Mesenchymal stem cell (in vitro differentiated cells and primary cell): ENCODE measurements around the gene SLC24A3.

ENCODE experiments used
- DNase-seq: peaks from one replicate; pipeline ENCODE4 v3.0.0-alpha.2; 2013
- H2AFZ ChIP-seq: one replicate; pipeline ENCODE4 v1.6.1; 2013; ENCODE audit warnings: low read depth, mild to moderate bottlenecking, control low read depth, inconsistent platforms, low read length, moderate library complexity
- H2AK5ac ChIP-seq: 2 replicates; pipeline ENCODE4 v1.6.1; 2013; ENCODE audit warnings: low read length, moderate library complexity, mild to moderate bottlenecking, inconsistent platforms; ENCODE audit not compliant: severe bottlenecking
- H2BK120ac ChIP-seq: one replicate; pipeline ENCODE4 v1.6.1; 2013; ENCODE audit warnings: low read depth, mild to moderate bottlenecking, inconsistent platforms, low read length, moderate library complexity
- H2BK12ac ChIP-seq, 2 experiments: one replicate each; pipeline ENCODE4 v1.6.1; 2013; ENCODE audit warnings: inconsistent platforms in 2 of 2, low read length in 2 of 2, mild to moderate bottlenecking in 2 of 2, moderate library complexity in 2 of 2, control low read depth in 1 of 2
- H2BK15ac ChIP-seq: one replicate; pipeline ENCODE4 v1.6.1; 2013; ENCODE audit warnings: mild to moderate bottlenecking, low read depth, inconsistent platforms; ENCODE audit not compliant: poor library complexity, severe bottlenecking
- H2BK5ac ChIP-seq: 2 replicates; pipeline ENCODE4 v1.6.1; 2013; ENCODE audit warnings: low read depth, mild to moderate bottlenecking, low read length, control low read depth, inconsistent platforms; ENCODE audit not compliant: poor library complexity, severe bottlenecking
- H3K14ac ChIP-seq, 2 experiments: one replicate each; pipeline ENCODE4 v1.6.1; 2013; ENCODE audit warnings: inconsistent platforms in 2 of 2, low read length in 2 of 2, control low read depth in 1 of 2, mild to moderate bottlenecking in 1 of 2, moderate library complexity in 1 of 2
- H3K18ac ChIP-seq, 2 experiments: one replicate each; pipeline ENCODE4 v1.6.1; 2013; ENCODE audit warnings: inconsistent platforms in 2 of 2, low read length in 2 of 2, control low read depth in 1 of 2, low read depth in 1 of 2, mild to moderate bottlenecking in 1 of 2
- H3K23ac ChIP-seq, 2 experiments: one replicate each; pipeline ENCODE4 v1.6.1; 2013; ENCODE audit warnings: inconsistent platforms in 2 of 2, low read length in 2 of 2, mild to moderate bottlenecking in 2 of 2, moderate library complexity in 2 of 2, control low read depth in 1 of 2
- H3K27ac ChIP-seq: 2 replicates; pipeline ENCODE4 v1.5.1; 2013; ENCODE audit warnings: mild to moderate bottlenecking, moderate library complexity, low read length, control low read depth, inconsistent platforms; ENCODE audit not compliant: poor library complexity, severe bottlenecking
- H3K27me3 ChIP-seq, 2 experiments: 2 replicates each; pipeline versions ENCODE4 v1.6.1 to v1.7.0; 2013; ENCODE audit warnings: low read length in 2 of 2, mild to moderate bottlenecking in 2 of 2, moderate library complexity in 2 of 2, control low read depth in 1 of 2, inconsistent platforms in 1 of 2; ENCODE audit not compliant: control insufficient read depth in 1 of 2, insufficient read depth in 1 of 2
- H3K36me3 ChIP-seq, 2 experiments: 2 replicates each; pipeline versions ENCODE4 v1.6.1 to v1.7.0; 2013; ENCODE audit warnings: low read length in 2 of 2, control low read depth in 1 of 2, inconsistent platforms in 1 of 2, low read depth in 1 of 2, mild to moderate bottlenecking in 1 of 2; ENCODE audit not compliant: insufficient read depth in 2 of 2, control insufficient read depth in 1 of 2
- H3K4ac ChIP-seq, 2 experiments: one replicate each; pipeline ENCODE4 v1.6.1; 2013; ENCODE audit warnings: inconsistent platforms in 2 of 2, low read length in 2 of 2, mild to moderate bottlenecking in 2 of 2, moderate library complexity in 2 of 2, control low read depth in 1 of 2, low read depth in 1 of 2
- H3K4me1 ChIP-seq: 2 replicates; pipeline ENCODE4 v1.6.1; 2013; ENCODE audit warnings: low read depth, low read length, control low read depth; ENCODE audit not compliant: control insufficient read depth, insufficient read depth
- H3K4me2 ChIP-seq: 2 replicates; pipeline ENCODE4 v1.6.1; 2013; ENCODE audit warnings: low read length, mild to moderate bottlenecking, inconsistent platforms; ENCODE audit not compliant: poor library complexity, severe bottlenecking
- H3K4me3 ChIP-seq, 2 experiments: 2 replicates each; pipeline versions ENCODE4 v1.5.1 to v1.7.0; 2013; ENCODE audit warnings: low read length in 2 of 2, mild to moderate bottlenecking in 2 of 2, control low read depth in 1 of 2, low read depth in 1 of 2; ENCODE audit not compliant: insufficient read depth in 1 of 2
- H3K79me1 ChIP-seq: replicated peaks from 2 replicates; pipeline ENCODE4 v1.6.1; 2013; ENCODE audit warnings: mild to moderate bottlenecking, control low read depth, low read length, inconsistent platforms; ENCODE audit not compliant: poor library complexity, severe bottlenecking
- H3K9ac ChIP-seq: 2 replicates; pipeline ENCODE4 v1.7.0; 2013; ENCODE audit warnings: mild to moderate bottlenecking, low read length, moderate library complexity
- H3K9me3 ChIP-seq: 2 replicates; pipeline ENCODE4 v1.7.0; 2013; ENCODE audit warnings: mild to moderate bottlenecking, low read length; ENCODE audit not compliant: control insufficient read depth
- H4K8ac ChIP-seq: one replicate; pipeline ENCODE4 v1.6.1; 2013; ENCODE audit warnings: inconsistent platforms, mild to moderate bottlenecking, low read length, moderate library complexity
- H4K91ac ChIP-seq: one replicate; pipeline ENCODE4 v1.6.1; 2013; ENCODE audit warnings: mild to moderate bottlenecking, low read length, inconsistent platforms
- WGBS: methylation state at CpG from one replicate; pipeline ENCODE4 v1.1.7; 2013; ENCODE audit warnings: mixed read lengths; 5-methylcytosine and 5-hydroxymethylcytosine counted together

SLC24A3 gene

GRCh38 chr20:19431906-19432305 lies 219.5 kb downstream of the SLC24A3 start:
- H4K8ac ChIP-seq: no peak overlapping the region
- H2BK12ac ChIP-seq: no peak overlapping the region
- H2AFZ ChIP-seq: no peak overlapping the region
- no peaks in the 10 kb centered on the region for H3K4me1 ChIP-seq
- no peak overlapping the region for H3K27ac ChIP-seq
- H4K91ac ChIP-seq: no peak overlapping the region
- H3K18ac ChIP-seq: no peak overlapping the region
- peaks cover 0 to 13% of the 10 kb centered on the region in 2 experiments for H3K27me3 ChIP-seq
- H2BK15ac ChIP-seq: no peak overlapping the region
- H3K9ac ChIP-seq: no peak overlapping the region
- no peak overlapping the region for H3K14ac ChIP-seq
- no peak overlapping the region for H2BK120ac ChIP-seq
- no peak overlapping the region for H2BK5ac ChIP-seq
- no peak overlapping the region for H3K23ac ChIP-seq
- H3K4me2 ChIP-seq: no peak overlapping the region
- H2AK5ac ChIP-seq: no peak overlapping the region
- H3K4me3 ChIP-seq: no peak overlapping the region
- no peak overlapping the region for H3K4ac ChIP-seq
- DNase-seq: no peak
- H3K36me3 ChIP-seq: no peaks in the 10 kb centered on the region
- H3K9me3 ChIP-seq: no peaks in the 10 kb centered on the region
- WGBS: 38% methylated on average over 1 of the region's 2 CpGs
- no peaks in the 10 kb centered on the region for H3K79me1 ChIP-seq

DNA sequence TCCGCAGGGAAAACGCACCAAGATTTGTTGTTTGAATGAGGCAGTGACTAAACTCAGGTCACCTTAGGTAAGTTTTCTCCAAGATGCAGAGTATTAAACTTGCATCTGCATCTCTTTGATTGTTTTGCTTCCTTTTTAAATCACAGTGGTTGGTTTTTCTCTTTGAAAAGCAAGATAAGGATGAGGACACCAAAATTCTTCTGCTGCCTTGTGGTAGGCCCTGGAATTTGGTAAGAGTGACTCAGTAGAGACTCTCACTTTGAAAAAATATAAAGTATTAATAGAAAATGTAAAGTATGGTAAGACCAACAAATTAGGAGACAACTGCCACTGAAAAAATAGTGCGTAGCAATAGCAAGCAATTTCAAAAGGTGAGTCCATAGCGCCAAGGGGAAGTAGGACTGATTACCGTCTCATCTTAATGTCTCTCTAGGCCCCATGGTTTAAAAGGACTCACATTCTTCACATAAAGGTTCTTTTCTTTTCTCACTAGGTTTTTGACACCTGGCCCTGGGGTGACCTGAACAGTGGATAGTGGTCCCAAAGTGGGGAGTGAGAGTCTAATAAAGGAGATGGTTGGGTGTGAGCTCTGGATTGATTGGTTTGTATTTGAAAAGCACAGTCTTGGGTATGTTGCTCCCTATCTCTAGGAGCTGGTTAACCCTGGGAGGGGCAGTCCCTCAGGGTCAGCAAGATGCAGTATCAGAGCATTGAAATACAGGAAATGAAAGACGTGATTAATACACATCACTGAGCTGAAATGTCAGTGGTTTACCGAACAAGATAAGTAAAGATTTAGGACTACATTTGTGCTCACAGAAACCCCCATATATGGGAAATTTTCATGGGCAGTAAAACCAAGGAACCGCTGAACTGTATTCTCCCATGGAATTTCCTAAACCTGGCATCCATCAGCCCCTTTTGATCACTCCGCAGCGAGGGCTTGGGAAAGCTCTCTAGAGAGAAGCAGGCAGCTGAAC lies 221.2 kb downstream of the SLC24A3 start:
- Histone ChIP-seq H2BK12ac (no peak overlapping the region), H3K27ac (no peak overlapping the region), H3K18ac (no peak overlapping the region), H2BK120ac (no peak overlapping the region), H3K23ac (no peak overlapping the region), H4K8ac (no peak overlapping the region), H2BK15ac (no peak overlapping the region), H3K14ac (no peak overlapping the region), H2AFZ (no peak overlapping the region), H2BK5ac (no peak overlapping the region), H3K4me3 (no peak overlapping the region), H3K4me1 (no peaks in the 10 kb centered on the region), H4K91ac (no peak overlapping the region), H3K36me3 (no peaks in the 10 kb centered on the region), H2AK5ac (no peak overlapping the region), H3K9ac (no peak overlapping the region), H3K79me1 (no peaks in the 10 kb centered on the region), H3K9me3 (no peaks in the 10 kb centered on the region), H3K4ac (no peak overlapping the region), H3K4me2 (no peak overlapping the region), H3K27me3 (peaks cover 0 to 3% of the 10 kb centered on the region in 2 experiments)
- DNase-seq: no peak
- 73% methylated on average over 10 of the region's 10 CpGs for WGBS

- no peaks in the 10 kb centered on the region for H3K9me3 ChIP-seq
- H3K4ac ChIP-seq: no peak overlapping the region
- H3K23ac ChIP-seq: no peak overlapping the region
- no peak overlapping the region for H2BK12ac ChIP-seq
- H2BK120ac ChIP-seq: no peak overlapping the region
- no peaks in the 10 kb centered on the region for H3K36me3 ChIP-seq
- no peak overlapping the region for H4K8ac ChIP-seq
- 85% methylated on average over 1 of the region's 3 CpGs for WGBS
- H3K4me3 ChIP-seq: no peak overlapping the region
- no peak overlapping the region for H3K14ac ChIP-seq
- peaks cover 0 to 3% of the 10 kb centered on the region in 2 experiments for H3K27me3 ChIP-seq
- no peaks in the 10 kb centered on the region for H3K4me1 ChIP-seq
- H3K18ac ChIP-seq: no peak overlapping the region
- H4K91ac ChIP-seq: no peak overlapping the region
- H2AFZ ChIP-seq: no peak overlapping the region
- H3K4me2 ChIP-seq: no peak overlapping the region
- no peak overlapping the region for H2BK15ac ChIP-seq
- H2AK5ac ChIP-seq: no peak overlapping the region
- H2BK5ac ChIP-seq: no peak overlapping the region
- no peak overlapping the region for H3K9ac ChIP-seq
- no peak overlapping the region for H3K27ac ChIP-seq
- no peak for DNase-seq
- H3K79me1 ChIP-seq: no peaks in the 10 kb centered on the region
Observed at GRCh38 chr20:19435316-19435715, 222.9 kb downstream of the SLC24A3 start.

- no peak overlapping the region for H3K27ac ChIP-seq
- H2BK5ac ChIP-seq: no peak overlapping the region
- H4K91ac ChIP-seq: no peak overlapping the region
Observed at GRCh38 chr20:19435821-19436220, 223.4 kb downstream of the SLC24A3 start.

More at GRCh38 chr20:19435821-19436220, 223.4 kb downstream of the SLC24A3 start:
- Histone ChIP-seq H3K9ac (no peak overlapping the region), H3K27me3 (peaks cover 0 to 3% of the 10 kb centered on the region in 2 experiments), H3K4me1 (no peaks in the 10 kb centered on the region), H2BK12ac (no peak overlapping the region), H3K9me3 (no peaks in the 10 kb centered on the region), H3K36me3 (no peaks in the 10 kb centered on the region), H3K79me1 (no peaks in the 10 kb centered on the region), H3K4ac (no peak overlapping the region), H3K23ac (no peak overlapping the region), H2BK120ac (no peak overlapping the region), H4K8ac (no peak overlapping the region), H2AK5ac (no peak overlapping the region), H3K14ac (no peak overlapping the region), H3K18ac (no peak overlapping the region), H3K4me3 (no peak overlapping the region), H2AFZ (no peak overlapping the region), H3K4me2 (no peak overlapping the region), H2BK15ac (no peak overlapping the region)
- no peak for DNase-seq
